Stimulated activated CD4-positive, alpha-beta T cell treated with anti-CD3 and anti-CD28 coated beads, Interleukin-15, amount 100 ng/mL, for 1 hour (primary cell): Measurements from ENCODE around the gene ZNF106.

ENCODE experiments used
- DNase-seq, 2 donors: peaks; one replicate each; pipeline ENCODE4 v3.0.0-alpha.2; 2020; ENCODE audit warnings: low read depth in 1 of 2, low spot score in 1 of 2

Gene ZNF106

DNA sequence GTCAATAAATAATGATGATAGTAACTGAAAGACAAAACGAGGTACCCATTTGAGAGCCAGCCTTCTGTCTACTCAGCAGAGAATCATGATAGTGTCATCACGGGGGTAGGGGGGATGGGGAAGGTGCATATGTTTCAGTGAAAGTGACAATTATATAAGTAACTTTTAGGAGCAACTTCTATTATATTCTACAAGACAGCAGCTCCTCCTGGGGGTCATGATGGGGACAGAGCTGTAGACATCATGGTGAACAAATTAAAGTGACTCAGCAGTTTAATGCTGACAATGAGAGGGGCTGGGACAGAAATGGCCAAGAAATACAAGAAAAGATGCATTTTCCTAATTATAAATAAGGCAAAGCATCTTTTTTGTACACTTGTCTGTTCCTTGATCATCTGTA, 119.8 kb downstream of the ZNF106 start:
- no peak for DNase-seq

GRCh38 chr15:42368096-42368495, 122.8 kb downstream of the ZNF106 start:
- no peak for DNase-seq

- no peak for DNase-seq
Observed at GRCh38 chr15:42367041-42367440, 123.9 kb downstream of the ZNF106 start.

DNA sequence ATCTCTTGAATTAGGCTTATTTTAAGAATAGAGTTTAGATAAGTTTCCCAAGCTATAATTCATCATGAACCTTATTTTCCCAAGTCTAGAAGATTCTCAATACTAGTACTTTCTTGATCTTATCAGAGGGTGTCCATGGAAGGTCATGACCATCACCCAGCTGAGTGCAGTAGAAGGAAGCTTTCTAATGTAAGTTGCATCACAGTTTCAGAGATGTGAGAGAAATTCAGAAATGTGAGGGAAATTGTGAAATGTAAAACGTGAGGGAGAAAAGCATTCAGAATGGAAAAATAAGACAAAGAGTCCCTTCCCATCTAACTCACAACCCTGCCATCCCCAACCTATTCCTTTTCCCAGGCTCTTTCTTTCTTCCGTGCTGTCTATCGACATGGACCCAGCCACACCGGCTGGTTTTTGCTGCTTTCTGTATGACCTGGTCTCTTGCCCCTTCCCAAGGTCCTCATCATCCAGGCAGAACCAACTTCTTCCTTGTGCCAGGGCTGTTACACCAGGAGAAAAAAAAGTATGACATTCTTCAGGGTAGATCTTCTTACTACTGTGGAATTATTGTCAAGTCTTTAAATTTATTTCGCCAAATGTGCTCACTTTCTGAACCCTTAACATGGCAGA, 124.9 kb downstream of the ZNF106 start:
- DNase-seq: no peak

DNA sequence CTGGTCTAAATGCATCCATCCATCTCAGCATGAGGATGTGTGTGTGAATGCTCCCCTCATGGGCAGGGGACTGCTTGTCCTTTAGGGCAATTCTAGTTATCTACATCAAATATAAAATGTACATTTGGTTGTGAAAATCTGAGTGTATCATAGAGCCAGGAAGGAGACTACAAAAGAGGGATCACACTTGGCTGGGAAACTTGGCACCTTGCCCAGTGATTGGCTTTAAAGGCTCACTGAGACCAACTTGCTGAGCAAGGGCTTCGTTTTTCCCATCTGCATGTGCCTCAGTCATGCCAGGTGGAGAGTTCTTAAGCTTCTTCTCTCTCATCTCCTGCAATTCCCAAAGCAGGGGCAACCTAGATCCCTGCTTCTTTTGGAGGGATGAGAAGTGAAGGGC, 126.4 kb downstream of the ZNF106 start:
- DNase-seq: no peak

DNA sequence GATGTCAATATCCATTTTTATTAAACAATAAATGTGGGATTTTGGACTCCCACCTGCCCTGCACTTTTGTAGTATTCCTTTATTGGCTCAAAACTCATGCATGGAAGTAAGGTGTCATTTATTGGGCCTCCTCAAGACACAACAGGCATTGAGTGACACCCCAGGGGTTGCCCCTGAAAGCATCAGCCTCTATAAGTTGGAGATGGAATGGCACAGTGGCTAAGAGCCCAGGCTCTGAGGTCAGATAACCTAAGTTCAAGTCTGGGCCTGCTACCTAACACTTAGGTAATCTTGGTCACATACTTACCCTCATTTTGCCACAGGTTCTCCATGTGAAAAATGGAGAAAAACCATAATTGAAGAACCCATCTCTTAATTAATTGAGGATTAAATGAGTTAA, 127.0 kb downstream of the ZNF106 start:
- DNase-seq: no peak

DNA sequence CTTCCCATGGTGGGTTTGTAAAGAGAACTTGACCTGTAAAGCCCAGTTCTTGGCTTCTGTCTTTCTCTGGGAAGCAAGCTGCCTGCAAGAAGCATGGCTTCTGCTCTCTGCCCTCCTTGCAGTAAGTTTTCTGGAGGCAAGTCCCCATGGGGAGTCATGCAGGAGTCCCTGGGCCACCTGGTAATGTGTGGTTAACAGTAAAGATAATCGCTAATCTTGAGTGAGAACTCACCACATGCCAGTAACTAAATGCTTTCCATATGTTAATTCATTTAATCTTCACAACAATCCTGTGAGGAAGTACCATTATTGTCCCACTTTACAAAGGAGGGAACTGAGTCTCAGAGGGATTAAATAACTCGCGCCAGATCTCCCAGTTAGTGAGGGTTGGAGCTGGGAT, 127.5 kb downstream of the ZNF106 start:
- no peak for DNase-seq
